ENCODE measurements around the gene ATP8B4.

DNA sequence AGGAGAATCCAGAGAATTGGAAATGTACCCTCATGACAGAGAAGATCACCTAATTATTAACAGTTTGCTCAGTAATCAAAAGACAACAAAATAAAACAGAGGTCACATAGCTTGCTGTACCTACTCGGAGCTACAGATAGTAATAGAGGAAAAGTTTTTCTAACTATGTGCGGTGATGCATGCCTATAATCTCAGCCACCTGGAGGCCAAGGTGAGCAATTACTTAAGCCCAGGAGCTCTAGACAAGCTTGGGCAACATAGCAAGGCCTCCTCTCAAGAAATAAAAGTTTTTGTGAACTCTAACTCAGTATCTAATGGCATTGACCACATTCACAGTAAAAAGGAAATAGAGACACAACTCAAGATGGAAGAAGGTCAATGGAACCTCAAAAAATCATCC is 243.6 kb downstream of the ATP8B4 start:
- peak in 2 of 3 experiments; percentile 23 to 24; a peak in 2 of 6 replicates for TF ChIP-seq CTCF (IDR thresholded peaks at IDR 0.05 in 2 of 3, conservative IDR thresholded peaks at IDR 0.05 in 1 of 3; ENCODE audit: control insufficient read depth in 2 of 3, extremely low read depth in 1 of 3, insufficient read depth in 1 of 3, low read depth in 3 of 3, low read length in 3 of 3)
- no peak for TF ChIP-seq EZH2 (IDR thresholded peaks at IDR 0.05; ENCODE audit: borderline replicate concordance, control insufficient read depth, low read depth, low read length)
- TF ChIP-seq RAD21 (IDR thresholded peaks at IDR 0.05; ENCODE audit: insufficient read depth, low read depth, low read length): 0 out of 2 replicates have a peak, but pooled peaks have one; percentile 16
- TF ChIP-seq SP1 (IDR thresholded peaks at IDR 0.05; ENCODE audit: low read depth, low read length): no peak

Data from GM12878 (cell line).